Activated gamma-delta T cell treated with Interleukin-2 at 50 U/mL for 16 hours (primary cell): ENCODE results near the gene HPCA.

ENCODE experiments used
- DNase-seq: peaks from one replicate; pipeline ENCODE4 v3.0.0-alpha.2; 2020

The HPCA gene

GRCh38 chr1:32939655-32940371 lies 53.5 kb downstream of the HPCA start:
- DNase-seq, result no peak

GRCh38 chr1:32944180-32944579 lies 57.9 kb downstream of the HPCA start:
- DNase-seq, result no peak
